ENCODE results near the gene PDIA5.
A peak's percentile ranks its signal among the peaks of the same experiment; 100 is the strongest.

Gene PDIA5

GRCh38 chr3:123066896-123067688 is at the start of gene PDIA5:
PDIA5 (plus strand) TSS chr3:123067025; CDS start chr3:123067165, 140 bp downstream.
- DNase-seq: peak; percentile 88
- Mint-ChIP-seq H3K9me3 (no peaks in the 10 kb centered on the region), H3K36me3 (ENCODE audit: low read depth) (peaks cover 13% of the 10 kb centered on the region), H3K27me3 (no peaks in the 10 kb centered on the region), H3K4me3 (peak within 1 kb of the TSS; percentile 89), H3K27ac (peak within 1 kb of the TSS; percentile 84), H3K4me1 (ENCODE audit: low read depth) (peaks cover 43% of the 10 kb centered on the region)

- H3K36me3 Mint-ChIP-seq (ENCODE audit: low read depth): no peaks in the 10 kb centered on the region
- H3K27me3 Mint-ChIP-seq: peaks cover 54% of the 10 kb centered on the region
- no peak overlapping the region for H3K27ac Mint-ChIP-seq
- H3K9me3 Mint-ChIP-seq: no peaks in the 10 kb centered on the region
- H3K4me3 Mint-ChIP-seq: no peak overlapping the region
- DNase-seq: no peak
- H3K4me1 Mint-ChIP-seq (ENCODE audit: low read depth): no peaks in the 10 kb centered on the region
These were observed 48.1 kb upstream of the PDIA5 start for GRCh38 chr3:123018683-123019082.

GRCh38 chr3:123019161-123019560 is 47.7 kb upstream of the PDIA5 start:
- Mint-ChIP-seq H3K4me1 (ENCODE audit: low read depth) (no peaks in the 10 kb centered on the region), H3K27me3 (peaks cover 56% of the 10 kb centered on the region), H3K36me3 (ENCODE audit: low read depth) (no peaks in the 10 kb centered on the region), H3K27ac (no peak overlapping the region), H3K4me3 (no peak overlapping the region), H3K9me3 (no peaks in the 10 kb centered on the region)
- DNase-seq: no peak

DNA sequence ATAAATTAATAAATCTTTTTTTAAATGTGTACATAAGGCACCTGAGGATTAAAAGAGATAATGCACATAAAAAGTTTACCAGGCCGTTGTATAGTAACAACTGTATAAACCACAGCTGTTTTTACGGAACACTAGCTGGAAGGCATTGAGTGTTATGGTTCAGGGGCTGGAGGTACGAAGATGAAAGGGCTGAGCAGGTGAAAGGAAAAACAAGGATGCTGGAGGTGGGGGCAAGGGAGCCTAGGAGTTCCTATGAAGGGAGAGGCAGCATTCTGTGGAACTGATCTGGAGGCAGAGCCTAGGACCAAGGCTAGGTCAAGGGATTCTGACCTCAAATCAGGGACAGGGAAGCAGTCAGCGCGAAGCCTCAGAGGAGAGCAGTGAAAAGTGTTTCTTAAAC is 47.2 kb upstream of the PDIA5 start:
- H3K27ac Mint-ChIP-seq: no peak overlapping the region
- H3K9me3 Mint-ChIP-seq: no peaks in the 10 kb centered on the region
- H3K36me3 Mint-ChIP-seq (ENCODE audit: low read depth): no peaks in the 10 kb centered on the region
- H3K4me1 Mint-ChIP-seq (ENCODE audit: low read depth): no peaks in the 10 kb centered on the region
- no peak overlapping the region for H3K4me3 Mint-ChIP-seq
- no peak for DNase-seq
- H3K27me3 Mint-ChIP-seq: peaks cover 57% of the 10 kb centered on the region

- no peaks in the 10 kb centered on the region for H3K36me3 Mint-ChIP-seq (ENCODE audit: low read depth)
- no peak overlapping the region for H3K4me3 Mint-ChIP-seq
- H3K4me1 Mint-ChIP-seq (ENCODE audit: low read depth): peaks cover under 1% of the 10 kb centered on the region
- DNase-seq: no peak
- H3K9me3 Mint-ChIP-seq: no peaks in the 10 kb centered on the region
- H3K27ac Mint-ChIP-seq: no peak overlapping the region
- peaks cover 68% of the 10 kb centered on the region for H3K27me3 Mint-ChIP-seq
These were observed 46.1 kb upstream of the PDIA5 start for GRCh38 chr3:123020709-123021108.

- Mint-ChIP-seq H3K9me3 (no peaks in the 10 kb centered on the region), H3K27me3 (peaks cover 73% of the 10 kb centered on the region), H3K4me3 (no peak overlapping the region), H3K36me3 (ENCODE audit: low read depth) (no peaks in the 10 kb centered on the region), H3K27ac (no peak overlapping the region), H3K4me1 (ENCODE audit: low read depth) (peaks cover 5% of the 10 kb centered on the region)
- DNase-seq: no peak
These were observed 45.4 kb upstream of the PDIA5 start for GRCh38 chr3:123021388-123021787.

- H3K4me3 Mint-ChIP-seq: no peak overlapping the region
- H3K27ac Mint-ChIP-seq: no peak overlapping the region
- H3K9me3 Mint-ChIP-seq: no peaks in the 10 kb centered on the region
- H3K4me1 Mint-ChIP-seq (ENCODE audit: low read depth): peaks cover 9% of the 10 kb centered on the region
- H3K27me3 Mint-ChIP-seq: peaks cover 79% of the 10 kb centered on the region
- no peak for DNase-seq
- no peaks in the 10 kb centered on the region for H3K36me3 Mint-ChIP-seq (ENCODE audit: low read depth)
These were observed 44.8 kb upstream of the PDIA5 start for GRCh38 chr3:123021996-123022510.

DNA sequence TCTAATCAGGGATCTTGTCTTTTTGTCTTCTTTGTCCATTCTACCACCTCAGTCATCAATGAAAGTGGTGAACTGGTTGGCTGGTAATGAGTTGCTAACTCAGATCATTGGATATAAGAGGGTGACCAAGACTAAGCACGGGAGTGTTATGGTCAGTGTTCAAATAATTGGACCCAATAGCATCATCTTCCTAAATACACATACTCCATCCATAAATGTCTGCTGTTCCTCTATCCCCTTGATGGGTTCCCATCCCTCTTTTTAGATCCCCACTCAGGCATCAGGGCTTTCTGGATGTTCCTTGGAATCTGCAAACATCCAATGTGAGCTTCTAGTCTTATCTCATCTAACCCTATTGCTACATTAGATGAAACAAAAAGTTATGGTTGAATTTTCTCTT is 42.8 kb upstream of the PDIA5 start:
- Mint-ChIP-seq H3K9me3 (no peaks in the 10 kb centered on the region), H3K27me3 (peaks cover 72% of the 10 kb centered on the region), H3K27ac (no peak overlapping the region), H3K4me1 (ENCODE audit: low read depth) (peaks cover 17% of the 10 kb centered on the region), H3K4me3 (no peak overlapping the region), H3K36me3 (ENCODE audit: low read depth) (no peaks in the 10 kb centered on the region)
- DNase-seq: no peak

GRCh38 chr3:123025642-123026521 is 40.9 kb upstream of the PDIA5 start:
- no peak overlapping the region for H3K27ac Mint-ChIP-seq
- peak; percentile 33 for DNase-seq
- H3K27me3 Mint-ChIP-seq: peaks cover 59% of the 10 kb centered on the region
- peak overlapping the region; percentile 64 for H3K4me3 Mint-ChIP-seq
- no peaks in the 10 kb centered on the region for H3K9me3 Mint-ChIP-seq
- peaks cover 17% of the 10 kb centered on the region for H3K4me1 Mint-ChIP-seq (ENCODE audit: low read depth)
- no peaks in the 10 kb centered on the region for H3K36me3 Mint-ChIP-seq (ENCODE audit: low read depth)

GRCh38 chr3:123026565-123027291 is 40.1 kb upstream of the PDIA5 start:
- H3K27me3 Mint-ChIP-seq: peaks cover 53% of the 10 kb centered on the region
- H3K4me1 Mint-ChIP-seq (ENCODE audit: low read depth): peaks cover 17% of the 10 kb centered on the region
- H3K9me3 Mint-ChIP-seq: no peaks in the 10 kb centered on the region
- peak overlapping the region; percentile 64 for H3K4me3 Mint-ChIP-seq
- no peaks in the 10 kb centered on the region for H3K36me3 Mint-ChIP-seq (ENCODE audit: low read depth)
- no peak overlapping the region for H3K27ac Mint-ChIP-seq
- peak; percentile 57 for DNase-seq

DNA sequence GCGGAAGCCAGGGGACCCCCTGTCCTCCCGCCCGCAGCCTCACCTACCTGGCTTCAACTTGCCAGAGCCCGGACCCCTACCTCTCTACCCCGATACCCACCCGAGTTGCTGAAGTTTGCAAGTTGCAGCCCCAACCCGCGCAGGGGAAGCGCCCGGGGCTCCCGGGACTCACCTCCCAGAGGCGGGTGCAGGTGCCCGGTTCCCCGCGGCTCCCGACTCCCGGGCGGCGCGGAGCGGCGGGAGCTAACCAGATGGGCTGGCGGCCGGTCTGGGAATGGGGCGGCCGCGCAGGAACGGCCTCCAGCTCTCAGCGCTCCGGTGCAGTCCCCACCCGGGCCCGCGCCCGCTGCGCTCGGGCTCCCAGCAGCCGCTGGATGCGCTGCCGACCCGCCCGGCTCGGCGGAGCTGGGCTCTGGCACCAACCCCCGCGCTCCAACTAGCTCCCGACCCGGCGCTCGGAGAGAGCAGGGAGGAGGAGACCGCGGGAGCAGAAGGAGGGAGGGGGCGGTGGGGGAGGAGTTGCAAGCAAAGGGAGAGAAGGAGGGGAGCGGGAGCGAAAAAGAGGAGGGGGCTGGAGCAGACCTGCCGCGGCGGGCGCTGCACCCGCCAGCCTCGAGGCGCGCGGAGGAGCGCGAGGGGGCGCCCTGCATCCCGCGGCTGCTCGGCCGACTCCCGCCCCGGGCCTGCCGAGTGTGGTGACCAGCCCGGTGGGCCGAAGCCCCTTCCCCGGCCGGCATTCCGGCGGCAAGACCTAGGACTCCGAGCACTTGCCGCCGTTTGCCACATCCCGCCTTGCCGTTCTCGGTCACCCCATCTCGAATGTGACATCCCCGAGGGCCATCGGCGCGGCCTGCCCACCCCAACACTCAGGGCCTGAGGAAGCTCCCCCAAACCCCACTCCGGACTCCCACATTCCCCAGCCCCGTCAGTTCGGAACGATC is 39.3 kb upstream of the PDIA5 start, which contains the start of gene SEMA5B:
TSS of gene SEMA5B (minus strand) at position 472 of the 941 bp plus-strand sequence. CDS start 66,500 bp downstream, outside the sequence.
- H3K4me3 Mint-ChIP-seq: peak within 1 kb of the TSS; percentile 64
- DNase-seq: peak; percentile 63
- H3K9me3 Mint-ChIP-seq: no peaks in the 10 kb centered on the region
- peaks cover 17% of the 10 kb centered on the region for H3K4me1 Mint-ChIP-seq (ENCODE audit: low read depth)
- no peaks in the 10 kb centered on the region for H3K36me3 Mint-ChIP-seq (ENCODE audit: low read depth)
- H3K27me3 Mint-ChIP-seq: peaks cover 44% of the 10 kb centered on the region
- H3K27ac Mint-ChIP-seq: no peak within 1 kb of the TSS

DNA sequence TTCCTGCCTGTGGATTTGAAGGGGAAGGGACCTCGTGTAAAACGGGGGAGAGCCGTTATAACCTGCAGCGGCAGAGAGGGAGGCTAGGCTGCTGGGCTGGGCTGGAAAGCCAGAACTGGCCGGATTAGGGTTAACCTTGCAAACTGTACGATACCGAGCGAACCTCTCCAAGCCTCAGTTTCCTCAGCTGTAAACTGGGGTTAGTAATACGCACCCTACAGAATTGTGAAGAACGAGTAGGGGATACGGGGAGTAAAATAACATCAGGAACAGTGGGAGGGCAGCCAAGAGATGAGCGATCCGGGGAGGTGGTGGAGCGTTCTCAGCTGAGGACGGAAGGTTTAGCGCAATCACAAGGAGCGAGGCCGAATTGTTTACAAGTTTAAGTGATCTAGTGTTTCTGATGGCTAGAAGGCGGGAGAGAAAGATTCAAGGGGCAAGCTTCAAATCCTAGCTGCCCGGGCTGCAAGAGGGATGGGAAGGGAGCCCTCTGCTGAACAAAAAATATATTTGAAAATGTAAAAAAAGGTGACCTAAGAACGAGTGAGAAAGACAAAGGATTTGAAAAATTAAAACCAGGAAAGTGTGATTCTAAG is 38.5 kb upstream of the PDIA5 start:
- H3K27ac Mint-ChIP-seq: no peak overlapping the region
- no peaks in the 10 kb centered on the region for H3K36me3 Mint-ChIP-seq (ENCODE audit: low read depth)
- H3K4me1 Mint-ChIP-seq (ENCODE audit: low read depth): peaks cover 17% of the 10 kb centered on the region
- DNase-seq: peak; percentile 49
- no peaks in the 10 kb centered on the region for H3K9me3 Mint-ChIP-seq
- H3K27me3 Mint-ChIP-seq: peaks cover 41% of the 10 kb centered on the region
- peak overlapping the region; percentile 59 for H3K4me3 Mint-ChIP-seq

DNA sequence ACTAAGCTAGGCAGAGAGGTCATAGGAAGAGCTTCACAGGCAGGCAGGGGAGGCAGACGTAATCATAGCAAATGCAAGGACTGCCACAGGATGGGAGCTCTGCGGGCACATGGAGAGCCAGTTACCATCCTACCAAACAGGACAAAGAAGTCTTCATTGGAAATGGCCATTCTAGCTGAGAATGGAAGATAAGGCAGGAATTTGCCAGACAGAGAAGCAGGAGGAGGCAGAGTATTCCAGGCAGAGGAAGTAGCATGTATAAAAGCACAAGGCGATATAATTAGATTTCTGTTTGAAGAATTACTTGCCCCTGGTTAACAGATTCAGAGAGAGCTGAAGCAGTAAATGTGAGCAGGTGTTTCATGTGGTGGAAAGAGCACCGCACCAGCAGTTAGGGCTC is 35.8 kb upstream of the PDIA5 start:
- no peaks in the 10 kb centered on the region for H3K9me3 Mint-ChIP-seq
- H3K27me3 Mint-ChIP-seq: peaks cover 33% of the 10 kb centered on the region
- no peak for DNase-seq
- H3K27ac Mint-ChIP-seq: no peak overlapping the region
- H3K4me3 Mint-ChIP-seq: no peak overlapping the region
- H3K4me1 Mint-ChIP-seq (ENCODE audit: low read depth): peaks cover 13% of the 10 kb centered on the region
- H3K36me3 Mint-ChIP-seq (ENCODE audit: low read depth): no peaks in the 10 kb centered on the region

Data from activated T-cell treated with anti-CD3 and anti-CD28 coated beads, Interleukin-2, amount 50 U/mL, for 24 hours (primary cell).